Hematopoietic multipotent progenitor cell treated with erythropoietin and hydrocortisone succinate and interleukin-3 and kit ligand, for 6 days (in vitro differentiated cells): ENCODE results near the gene CACNA1S.

Experiments used
- DNase-seq: peaks from one replicate; pipeline ENCODE4 v3.0.0-alpha.2; 2015

CACNA1S gene

DNA sequence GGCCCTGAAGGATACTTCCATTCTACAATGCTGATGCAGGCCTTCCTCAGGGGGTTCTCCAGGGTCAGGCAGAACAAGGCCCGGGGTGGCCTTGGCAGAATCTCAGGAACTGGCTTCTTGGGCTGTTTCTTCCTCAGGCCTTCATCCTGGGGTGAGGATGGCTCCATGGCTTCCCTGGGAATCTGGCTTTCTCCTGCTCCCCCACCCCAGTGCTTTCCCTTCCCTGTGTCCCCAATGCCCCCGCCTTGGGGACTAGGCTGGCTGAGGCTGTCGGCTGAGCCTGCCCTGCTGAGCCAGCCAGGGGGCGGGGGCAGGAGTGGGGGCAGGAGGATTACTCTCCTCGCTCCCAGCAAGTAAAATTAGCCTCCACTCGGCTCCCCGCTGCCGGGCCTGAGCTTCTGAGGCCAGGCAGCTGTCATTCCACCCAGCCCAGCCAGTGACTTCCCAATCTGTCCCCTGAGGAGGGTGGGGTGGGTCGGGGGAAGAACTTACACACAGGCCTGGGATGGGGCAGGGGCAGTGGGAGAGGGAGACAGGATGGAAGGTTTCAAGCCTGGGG is at the start of gene CACNA1S:
Gene CACNA1S (minus strand): TSS at position 254 of the 559 bp plus-strand sequence. CDS start 87 bp downstream, at position 167.
- no peak for DNase-seq

DNA sequence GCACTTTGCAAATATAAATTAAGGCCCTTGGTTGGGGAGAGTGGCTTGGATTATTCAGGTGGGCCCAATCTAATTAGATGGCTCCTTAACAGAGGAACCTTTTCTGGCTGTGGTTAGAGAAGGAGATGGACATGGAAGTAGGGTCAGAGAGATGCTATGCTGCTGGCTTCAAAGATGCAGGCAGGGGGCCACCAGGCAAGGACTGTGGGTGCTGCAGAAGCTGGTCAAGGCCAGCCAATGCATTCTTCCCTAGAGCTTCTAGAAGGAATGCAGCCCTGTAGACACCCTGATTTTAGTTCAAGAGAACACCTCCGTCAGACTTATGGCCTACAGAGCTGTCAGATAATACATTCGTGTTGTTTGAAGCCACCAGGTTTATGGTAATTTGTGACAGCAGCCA is 45.7 kb upstream of the CACNA1S start:
- DNase-seq, result no peak

DNA sequence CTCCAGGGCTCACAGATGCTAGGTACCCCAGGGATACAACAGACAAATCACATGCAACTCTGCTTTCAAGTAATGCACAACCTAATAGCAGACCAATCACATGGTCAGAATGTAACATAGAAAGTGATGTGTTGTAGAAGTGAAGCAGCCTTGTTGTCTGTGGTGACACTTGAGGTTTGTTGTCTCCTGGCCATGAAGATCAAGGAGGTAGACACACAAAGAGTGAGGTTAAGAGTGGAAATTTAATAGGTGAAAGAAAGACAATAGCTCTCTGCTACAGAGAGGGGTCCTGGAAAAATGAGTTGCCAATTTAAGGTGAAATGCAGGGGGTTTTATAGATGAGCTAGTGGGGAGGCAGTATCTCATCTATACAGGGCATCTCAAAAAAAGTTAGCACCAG is 44.6 kb upstream of the CACNA1S start:
- DNase-seq, result peak; percentile 15

DNA sequence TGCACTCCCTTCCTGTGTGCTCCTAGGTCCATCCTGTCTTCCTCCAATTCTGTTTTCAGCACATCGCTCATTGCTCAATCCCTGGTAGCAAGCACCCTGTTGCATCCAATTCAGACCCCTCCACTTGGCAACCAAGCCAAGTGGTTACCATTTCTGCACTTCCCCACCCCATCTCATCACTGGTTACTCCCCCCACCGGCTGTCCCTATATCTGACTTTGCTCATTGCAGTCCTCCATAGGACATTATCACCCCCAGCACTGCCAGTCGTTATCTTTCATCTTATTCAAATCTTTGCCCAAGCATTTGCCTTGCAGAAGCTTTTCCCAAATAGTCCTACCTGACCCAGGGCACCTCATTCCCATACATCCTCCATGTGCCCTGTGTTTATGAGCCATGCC is 44.1 kb upstream of the CACNA1S start:
- no peak for DNase-seq

DNA sequence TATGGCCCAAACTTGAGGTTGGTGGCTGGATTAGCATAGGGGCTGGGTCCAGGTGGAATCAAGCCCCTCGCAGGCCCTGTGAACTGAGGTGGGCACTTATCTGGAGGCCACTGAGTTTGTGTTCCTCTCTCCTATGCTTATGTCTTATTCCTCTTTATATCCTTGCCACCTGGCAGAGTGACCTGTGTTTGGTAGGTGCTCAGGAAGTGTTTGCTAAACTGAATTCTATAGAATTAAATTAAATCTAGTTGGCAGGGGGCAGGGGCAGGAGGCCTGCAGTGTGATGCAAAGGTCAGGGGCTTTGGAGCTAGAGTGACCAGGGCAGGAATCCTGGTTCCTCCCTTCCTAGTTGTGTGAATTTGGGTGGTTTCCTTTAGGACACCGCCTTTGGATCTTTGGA is 43.1 kb upstream of the CACNA1S start:
- no peak for DNase-seq

DNA sequence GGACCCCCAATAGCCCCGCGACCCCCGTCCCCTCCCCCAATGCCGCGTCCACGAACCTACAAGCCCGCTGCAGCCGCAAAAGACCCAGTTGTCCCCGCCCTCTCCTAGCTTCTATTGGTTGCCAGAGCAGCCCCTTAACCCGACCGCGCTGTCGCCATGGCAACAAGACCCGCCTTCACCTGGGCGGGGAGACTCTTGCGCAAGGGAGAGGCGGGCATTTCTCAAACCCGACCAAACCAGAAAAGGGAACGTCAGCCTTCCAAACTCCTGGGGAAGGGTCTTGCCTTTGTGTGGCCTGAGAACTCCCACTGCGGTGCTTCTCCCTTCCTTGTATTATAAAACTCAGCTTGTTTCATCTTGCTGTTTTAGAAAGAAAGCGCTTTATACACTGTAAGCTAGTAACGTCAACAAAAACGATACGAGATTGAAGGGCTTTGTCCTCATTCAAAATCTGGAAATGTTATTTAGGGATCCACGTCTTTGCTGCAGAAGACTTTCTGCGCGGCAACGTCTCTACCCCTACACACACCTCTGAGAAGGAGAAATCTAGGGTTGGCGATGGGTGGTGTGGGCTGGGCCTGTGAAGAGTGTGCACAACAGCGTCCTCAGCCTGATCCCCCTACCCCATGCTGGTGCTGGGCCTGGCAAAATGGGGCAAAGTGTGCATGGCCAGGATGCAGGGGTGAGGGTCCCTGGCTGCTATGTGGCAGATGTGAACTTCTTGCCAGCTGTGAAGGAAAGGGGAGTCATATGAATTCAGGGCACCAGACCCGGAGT is 42.4 kb upstream of the CACNA1S start, which contains the start of gene TMEM9:
Gene TMEM9 (minus strand): TSS at position 86 of the 777 bp plus-strand sequence. CDS start 551 bp downstream, outside the sequence.
- peak; percentile 98 for DNase-seq

DNA sequence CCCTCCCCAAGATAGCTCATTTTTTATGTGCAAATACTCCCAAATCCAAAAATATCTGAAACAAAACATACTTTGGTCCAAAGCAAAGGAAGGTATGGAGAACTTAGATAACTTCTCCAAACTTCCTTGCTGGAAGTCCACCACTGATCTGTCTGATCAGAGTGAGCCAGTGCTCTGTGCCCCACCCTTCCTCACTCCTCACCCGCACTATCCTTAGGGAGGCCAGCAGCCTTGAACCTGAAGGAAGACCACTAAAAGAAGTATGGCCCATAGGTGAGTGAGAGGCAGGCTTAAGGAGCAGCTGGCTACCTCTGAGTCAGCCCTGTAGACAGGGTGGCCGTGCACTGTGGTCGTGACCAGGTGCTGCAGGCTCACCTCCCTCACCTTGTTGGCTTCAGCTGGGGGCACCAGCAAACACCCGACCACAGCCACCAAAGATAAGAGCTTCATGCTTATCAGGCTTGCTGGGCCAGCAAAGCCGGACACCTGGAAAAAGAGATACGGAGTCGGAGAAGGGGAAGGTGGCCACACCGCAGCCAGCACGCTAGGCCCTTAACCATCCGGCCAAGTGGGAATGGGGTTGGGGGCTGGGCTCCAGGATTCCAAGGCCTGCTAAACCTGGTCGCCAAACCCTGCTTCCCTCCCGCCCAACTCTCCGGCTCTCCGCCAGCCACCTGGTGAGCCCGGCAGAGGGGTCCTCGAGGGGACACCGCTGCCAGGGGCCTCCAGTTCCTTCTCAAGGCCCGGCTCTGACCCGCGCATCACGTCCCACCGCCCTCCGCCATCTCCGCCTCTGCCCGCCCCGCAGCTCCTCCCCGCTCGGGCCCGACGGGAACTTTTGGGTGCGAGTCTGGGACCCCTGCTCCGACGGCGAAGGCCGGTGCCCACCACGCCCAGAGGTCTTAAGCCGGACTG is 41.5 kb upstream of the CACNA1S start:
- peak; percentile 74 for DNase-seq

DNA sequence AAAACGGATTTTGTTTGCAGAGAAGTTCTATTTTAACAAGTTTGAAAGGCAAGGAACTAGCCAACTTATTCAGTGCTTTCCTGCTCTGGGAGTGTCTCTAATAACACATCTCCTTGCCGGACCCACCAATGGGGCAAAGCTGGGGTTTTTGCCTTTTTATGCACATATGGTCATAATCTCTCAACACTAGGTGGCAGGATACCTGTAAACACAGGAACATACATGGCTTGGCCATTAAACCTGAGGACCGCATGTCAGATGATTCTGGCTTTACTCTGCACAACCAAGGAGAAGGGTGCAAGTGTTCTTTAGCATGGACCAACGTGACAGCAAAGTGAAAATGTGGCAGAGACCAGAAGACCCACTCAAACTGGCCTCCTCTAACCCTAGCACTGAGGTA is 37.2 kb upstream of the CACNA1S start:
- peak; percentile 82 for DNase-seq

DNA sequence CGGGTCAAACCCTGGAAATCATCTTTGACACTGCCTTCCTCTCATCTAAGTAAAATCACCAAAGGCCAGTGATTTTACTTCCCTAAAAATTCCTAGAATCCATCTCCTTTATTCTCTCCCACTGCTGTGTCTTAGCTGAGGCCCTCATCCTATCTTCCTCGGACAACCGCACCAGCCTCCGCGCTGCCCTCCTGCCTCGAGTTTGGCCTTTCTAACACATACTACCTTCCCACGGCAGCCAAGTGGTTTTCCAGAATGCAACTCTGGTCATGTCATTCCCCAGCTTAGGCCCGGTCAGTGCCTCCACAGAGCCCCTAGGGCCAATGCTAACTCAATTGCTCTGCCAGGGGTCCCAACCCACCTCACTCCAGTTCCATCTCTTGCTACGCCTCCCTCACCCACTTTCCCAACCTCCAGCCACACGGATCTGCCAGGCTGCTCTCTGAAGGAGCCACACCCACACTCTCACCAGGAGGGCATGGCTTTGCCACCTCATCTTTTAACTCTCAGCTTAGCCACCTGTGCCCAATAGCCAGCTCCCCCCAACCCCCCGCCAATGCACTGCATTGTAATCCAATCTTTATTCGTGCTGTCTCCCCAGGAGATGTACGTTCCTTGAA is 35.3 kb upstream of the CACNA1S start:
- no peak for DNase-seq

DNA sequence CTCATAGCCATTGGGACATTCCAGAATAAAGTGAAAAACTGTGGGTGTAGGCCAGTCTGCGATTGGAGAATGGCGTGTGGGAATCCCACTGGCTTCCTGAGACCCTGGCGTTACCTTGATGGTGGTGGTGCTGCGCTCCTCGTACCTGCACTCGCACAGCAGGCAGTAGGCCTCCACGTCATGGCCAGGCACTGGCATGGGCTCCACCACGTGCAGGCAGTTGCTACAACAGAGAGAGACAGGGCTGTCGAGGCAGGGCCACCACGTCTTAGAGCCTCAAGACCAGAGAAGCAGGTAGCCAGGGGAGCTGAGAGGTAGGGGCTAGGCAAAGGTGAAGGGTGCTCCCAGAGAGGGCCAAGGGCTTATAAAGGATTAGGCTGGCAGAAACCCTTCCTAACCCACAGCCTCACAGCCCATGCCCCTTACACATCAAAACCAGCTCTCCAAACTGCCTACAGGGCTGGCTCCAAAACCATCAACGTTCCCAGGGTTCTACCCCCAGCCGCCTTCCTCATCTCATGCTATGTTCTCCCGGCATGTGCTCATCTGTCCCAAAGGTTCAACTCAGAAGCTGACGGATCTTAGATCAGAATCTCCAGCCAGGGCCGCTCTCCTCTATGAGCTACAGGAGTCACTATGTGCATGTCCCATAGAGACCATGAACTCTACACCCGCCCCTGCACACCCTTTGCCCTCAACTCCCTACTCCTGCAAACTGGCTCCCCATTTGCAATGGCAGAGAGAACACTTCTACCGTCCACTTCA is 34.6 kb upstream of the CACNA1S start:
- DNase-seq, result no peak

DNA sequence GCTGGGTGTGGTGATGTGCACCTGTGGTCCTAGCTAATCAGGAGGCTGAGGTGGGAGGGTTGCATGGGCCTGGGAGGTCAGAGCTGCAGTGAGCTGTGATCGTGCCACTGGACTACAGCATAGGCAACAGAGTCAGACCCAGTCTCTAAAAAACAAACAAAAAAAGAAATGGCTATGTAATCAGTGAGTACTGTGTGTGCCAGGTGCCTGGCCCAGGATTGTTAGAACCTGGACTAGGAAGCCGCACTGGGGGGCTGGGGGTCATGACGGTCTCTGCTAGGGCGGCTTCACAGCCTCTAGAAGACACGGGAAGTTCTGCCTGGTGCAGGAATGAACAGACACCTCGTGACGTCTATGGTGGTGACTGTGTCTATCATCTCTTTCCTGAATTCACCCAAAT is 33.6 kb upstream of the CACNA1S start:
- DNase-seq, result no peak

DNA sequence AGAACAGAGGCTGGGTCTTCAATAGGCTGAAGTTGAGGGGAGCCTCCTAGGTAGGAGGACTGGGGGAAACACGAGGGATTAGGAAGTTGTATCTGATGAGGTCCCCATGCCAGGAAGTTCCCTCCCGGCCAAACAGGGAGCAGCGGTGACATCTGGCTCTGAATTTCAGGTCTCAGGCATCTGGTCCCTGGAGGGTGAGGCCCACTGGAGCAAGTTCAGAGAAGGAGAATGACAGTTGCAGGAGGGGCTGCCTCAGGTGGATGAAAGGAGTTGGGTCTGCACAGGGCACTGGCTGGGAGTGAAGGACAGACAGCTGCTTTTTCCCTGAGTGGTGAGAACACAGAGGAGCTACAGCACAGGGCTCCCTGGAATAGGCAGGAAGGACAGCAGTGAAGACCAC is 32.9 kb upstream of the CACNA1S start:
- DNase-seq, result no peak

DNA sequence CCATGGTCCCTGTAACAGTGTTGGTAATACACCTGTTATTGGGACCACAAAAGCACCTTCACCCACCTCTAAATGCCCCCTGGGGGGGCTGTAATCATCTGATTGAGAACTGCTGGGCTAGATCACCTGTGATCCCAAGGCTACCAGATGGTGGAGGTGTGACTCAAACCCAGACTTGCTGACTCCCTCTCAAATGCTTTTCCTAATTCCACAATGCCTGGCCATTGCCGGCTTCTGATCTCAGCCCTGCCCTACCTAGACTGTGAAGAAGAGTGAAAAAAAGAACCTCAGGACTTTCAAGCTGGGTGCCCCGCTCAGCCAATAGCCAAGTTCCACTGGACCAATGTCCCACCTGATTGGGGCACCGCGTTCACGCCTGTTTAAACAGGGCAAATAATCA is 32.5 kb upstream of the CACNA1S start:
- no peak for DNase-seq

DNA sequence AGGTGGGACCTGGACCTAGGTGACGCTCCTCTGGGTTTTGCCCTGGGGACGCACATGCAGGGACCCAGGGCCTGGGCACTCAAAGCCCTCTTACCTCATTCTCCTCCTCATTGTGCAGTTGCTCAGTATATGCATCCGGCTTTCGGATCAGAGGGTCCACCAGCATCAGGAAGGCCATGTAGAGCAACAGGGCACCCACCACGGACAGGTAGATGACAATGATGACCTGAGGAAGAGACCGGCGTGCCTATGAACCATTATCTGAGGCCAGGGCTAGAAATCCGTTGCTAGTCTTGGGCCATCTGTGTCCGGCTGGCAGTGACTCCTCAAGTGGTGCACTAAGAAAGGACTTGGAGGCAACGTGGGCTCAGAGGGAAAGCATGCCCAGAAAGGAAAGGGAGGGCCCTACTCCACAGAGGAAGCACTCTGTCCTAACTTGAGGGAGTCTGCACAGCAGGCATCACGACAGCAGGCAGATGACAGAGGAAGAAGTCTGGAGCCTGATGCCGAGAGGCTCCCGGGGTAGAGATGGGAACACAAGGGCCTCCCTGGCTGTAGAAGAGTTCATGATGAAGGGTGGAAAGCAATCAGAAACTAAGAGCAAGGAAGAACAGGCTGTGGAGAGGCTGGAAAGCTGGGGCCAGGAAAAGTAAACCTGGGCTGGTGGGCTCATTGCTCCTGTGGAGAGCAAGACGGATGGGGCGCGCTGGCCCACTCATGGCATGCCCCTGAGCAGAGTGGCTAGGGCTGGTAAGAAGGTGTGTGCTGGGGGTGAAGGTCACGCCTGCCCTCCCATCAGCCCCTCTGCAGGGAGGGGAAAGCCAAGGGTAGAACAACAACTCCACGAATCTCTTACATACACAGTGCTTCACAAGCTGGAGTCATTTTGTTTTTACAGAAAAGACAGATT is 31.8 kb upstream of the CACNA1S start:
- no peak for DNase-seq

DNA sequence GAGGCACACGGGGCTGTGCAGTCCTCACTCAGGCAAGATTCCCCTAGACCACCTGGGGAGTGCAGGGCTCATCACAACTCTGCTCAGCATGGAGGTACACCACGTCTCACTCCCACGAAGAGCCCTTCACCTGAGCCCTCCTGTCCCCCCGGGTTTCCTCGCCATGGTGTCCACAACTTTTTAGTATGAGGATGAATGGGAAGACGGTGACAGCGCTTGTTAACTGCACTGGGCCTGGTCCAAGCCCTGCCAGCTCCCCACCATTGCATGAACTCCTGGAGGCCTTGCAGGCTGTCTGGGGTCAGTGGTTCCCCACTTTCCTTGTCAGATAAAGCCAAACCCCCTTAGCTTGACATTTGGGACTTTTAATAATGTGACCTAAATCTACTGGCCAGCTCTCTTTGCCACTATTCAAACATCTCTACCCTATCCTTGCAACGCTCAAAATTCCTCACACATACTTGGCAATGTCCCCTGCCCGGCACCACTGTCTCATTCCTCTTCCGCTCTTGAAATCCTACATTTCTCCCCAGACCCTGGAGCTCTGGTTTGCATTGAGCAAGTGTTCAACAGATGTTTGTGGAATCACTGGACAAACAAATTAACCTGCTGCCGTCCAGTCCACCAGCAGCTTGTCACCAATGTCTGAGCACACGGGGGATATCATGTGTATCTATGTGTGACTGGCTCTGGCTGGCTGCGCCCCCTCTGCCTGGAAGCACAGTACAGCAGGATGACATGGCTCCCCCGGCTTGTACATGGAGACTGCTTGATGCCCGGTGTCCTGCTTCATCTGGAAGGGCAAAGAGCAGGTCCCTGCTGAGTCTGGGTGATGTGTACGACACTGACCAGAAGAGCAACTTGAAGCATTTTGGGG is 30.9 kb upstream of the CACNA1S start:
- DNase-seq, result no peak

DNA sequence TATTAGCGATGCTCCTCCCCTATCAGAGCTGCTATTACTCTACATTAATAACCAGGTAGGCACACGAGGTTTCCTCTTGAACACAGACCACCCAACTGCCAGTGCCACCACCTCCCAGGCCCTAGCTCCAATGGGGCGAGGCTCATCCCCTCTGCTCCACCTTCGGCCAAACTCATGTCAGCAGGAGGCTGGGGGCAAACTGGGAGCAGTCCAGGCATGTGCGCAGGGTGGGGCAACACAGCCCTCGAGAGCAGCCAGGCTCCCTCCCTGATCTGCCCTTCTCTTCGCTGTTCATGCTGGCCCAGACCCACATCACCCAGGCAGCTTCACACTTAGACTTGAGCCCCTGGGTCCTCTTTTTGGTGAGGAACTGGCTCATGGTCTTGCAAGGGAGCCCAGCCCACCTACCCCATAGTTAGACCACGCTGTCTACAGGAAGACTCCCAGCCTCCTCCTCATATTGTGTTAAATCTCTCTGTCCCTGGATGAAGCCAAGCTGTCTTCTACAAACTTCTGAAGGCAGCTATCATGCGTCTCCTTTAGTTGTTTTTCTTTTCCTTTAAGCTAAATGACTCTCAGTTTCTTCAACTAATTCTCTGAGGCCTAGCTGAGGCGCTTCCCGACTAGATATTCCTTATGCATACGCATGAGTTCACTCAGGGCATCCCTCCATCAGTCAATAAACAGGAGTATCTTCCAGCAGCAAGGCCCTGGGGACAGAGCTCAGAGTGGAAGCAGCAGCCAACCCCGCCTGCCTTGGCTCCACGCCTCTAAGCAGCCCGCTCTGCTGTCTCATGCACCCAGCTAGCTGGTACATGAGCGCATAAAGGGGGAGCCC is 30.0 kb upstream of the CACNA1S start:
- no peak for DNase-seq

DNA sequence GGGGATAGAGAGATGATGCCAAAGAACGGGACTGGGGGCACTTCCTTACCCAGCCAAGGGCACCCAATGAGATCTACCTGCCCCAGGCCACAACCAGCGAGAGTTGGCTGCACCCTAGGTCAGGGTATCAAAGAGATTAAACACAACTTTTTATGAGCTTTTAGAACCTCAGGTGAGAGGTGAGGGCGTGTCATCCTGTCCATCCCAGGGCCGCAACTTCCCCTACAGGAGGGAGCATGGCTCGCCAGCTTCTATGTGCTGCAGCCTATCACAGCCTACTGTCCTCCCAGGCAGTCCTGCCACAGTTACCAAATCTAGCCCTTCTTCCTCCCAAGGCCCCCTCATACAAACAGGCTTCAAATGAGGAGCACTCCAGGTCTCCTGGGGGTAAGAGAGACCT is 29.2 kb upstream of the CACNA1S start:
- DNase-seq, result no peak

DNA sequence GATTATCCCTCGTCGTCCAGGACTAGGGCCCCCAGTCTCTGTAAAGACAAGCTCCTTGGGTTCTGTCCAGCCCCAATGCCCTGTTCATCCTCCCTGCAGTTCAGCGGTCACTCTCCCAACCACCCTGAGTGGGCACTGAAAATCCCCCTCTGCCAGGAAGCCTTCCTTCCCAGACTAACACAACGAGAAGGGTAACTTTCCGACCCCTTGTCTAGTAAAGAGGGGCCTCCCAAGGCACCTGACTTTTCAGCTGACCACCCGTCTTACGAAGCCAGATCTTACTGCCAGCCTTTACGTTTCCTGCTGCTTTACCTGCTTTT is 28.7 kb upstream of the CACNA1S start:
- DNase-seq, result no peak

DNA sequence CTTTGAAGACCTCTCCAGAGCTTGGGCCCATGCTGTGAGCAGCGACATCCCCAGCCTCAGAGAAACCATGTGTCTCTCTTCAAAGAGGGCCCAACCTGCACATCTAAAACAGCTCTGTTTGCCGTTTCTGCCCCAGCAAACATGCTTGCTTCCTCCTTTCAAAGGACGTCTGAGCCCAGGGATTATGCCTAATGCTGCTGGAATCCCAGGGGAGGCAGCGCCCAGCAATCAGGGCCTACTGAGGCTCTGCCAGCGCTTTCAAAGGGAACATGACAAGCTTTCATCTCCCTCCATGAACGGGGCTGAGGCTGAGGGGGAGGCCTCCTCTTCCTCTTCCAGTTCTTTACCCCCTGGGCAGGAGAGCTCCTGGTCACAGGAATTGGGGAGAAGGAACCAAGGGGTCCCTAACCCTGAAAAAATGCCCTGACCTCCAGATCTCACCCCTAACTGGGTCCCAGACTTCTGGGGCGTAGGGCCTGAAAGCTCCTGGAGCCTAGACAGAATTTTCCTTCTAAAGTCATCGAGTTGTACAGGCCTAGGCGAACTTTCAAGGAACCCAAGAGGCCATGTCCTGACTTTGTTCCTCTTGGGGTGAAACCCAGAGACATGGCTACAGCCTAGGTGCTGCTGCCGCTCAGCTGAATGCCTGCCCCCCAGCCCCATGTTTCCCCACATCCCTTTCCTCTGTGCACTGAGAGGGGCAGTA is 28.2 kb upstream of the CACNA1S start:
- DNase-seq, result no peak
